H1 (cell line): ENCODE data around the gene TMTC2. TPM values are rescaled to one million over a fixed set of nuclear protein-coding genes. Genes with fewer than 3 reads are reported as not detected.

ENCODE experiments used
- CTCF ChIA-PET: fragments of 300-600 bp; sonication (Branson Sonifier 250); formaldehyde crosslinking; loops from one replicate; lab custom pipeline; 2021; ENCODE audit not compliant: partially characterized antibody; lab: Charles Lee
- POLR2A ChIA-PET: fragments of 300-600 bp; sonication (Branson Sonifier 250); formaldehyde crosslinking; loops from one replicate; lab custom pipeline; 2021; ENCODE audit warnings: inconsistent platforms; ENCODE audit not compliant: partially characterized antibody; lab: Charles Lee
- DNase-seq, 2 experiments: peaks; one replicate each; pipeline versions ENCODE4 v3.0.0 to v3.0.0-alpha.2; 2010 to 2022; ENCODE audit warnings: low spot score in 2 of 2, low read depth in 1 of 2, mixed read lengths in 1 of 2
- FAIRE-seq: peaks from 2 replicates; lab custom pipeline; 2011; peaks lifted over from hg19 to GRCh38; lab: Jason Lieb, UNC
- H2AFZ ChIP-seq: 2 replicates; pipeline ENCODE4 v1.8.1; 2012; ENCODE audit warnings: low read length, inconsistent platforms
- H2AK5ac ChIP-seq: 2 replicates; pipeline ENCODE4 v1.6.1; 2013; ENCODE audit warnings: low read depth, low read length
- H2BK120ac ChIP-seq: replicated peaks from 2 replicates; pipeline ENCODE3; 2013; ENCODE audit warnings: low read depth, low read length, inconsistent platforms
- H2BK12ac ChIP-seq: 2 replicates; pipeline ENCODE4 v1.6.1; 2013; ENCODE audit warnings: low read depth, low read length
- H2BK15ac ChIP-seq: 2 replicates; pipeline ENCODE4 v1.6.1; 2013; ENCODE audit warnings: low read length
- H2BK20ac ChIP-seq: 2 replicates; pipeline ENCODE4 v1.6.1; 2013; ENCODE audit warnings: low read length
- H2BK5ac ChIP-seq: 2 replicates; pipeline ENCODE4 v1.6.1; 2013; ENCODE audit warnings: low read depth, low read length
- H3K14ac ChIP-seq: 2 replicates; pipeline ENCODE4 v1.6.1; 2013; ENCODE audit warnings: inconsistent platforms; ENCODE audit not compliant: insufficient read length
- H3K18ac ChIP-seq: 2 replicates; pipeline ENCODE4 v1.6.1; 2013; ENCODE audit warnings: low read length; ENCODE audit errors: extremely low read depth
- H3K23ac ChIP-seq: 2 replicates; pipeline ENCODE4 v1.6.1; 2013; ENCODE audit warnings: inconsistent platforms; ENCODE audit not compliant: insufficient read length
- H3K23me2 ChIP-seq: 2 replicates; pipeline ENCODE4 v1.6.1; 2013; ENCODE audit warnings: low read depth, low read length
- H3K27ac ChIP-seq: 2 replicates; pipeline ENCODE4 v1.6.1; 2011; ENCODE audit warnings: low read depth, low read length, inconsistent platforms
- H3K27me3 ChIP-seq, 4 experiments: replicated peaks in 1 of 4; 1 replicate in 1 of 4; 2 replicates in 3 of 4; pipeline versions ENCODE4 v1.6.1 to v1.8.1; 2011 to 2013; ENCODE audit warnings: low read length in 3 of 4, mild to moderate bottlenecking in 3 of 4, inconsistent platforms in 2 of 4, mixed read lengths in 2 of 4, moderate library complexity in 1 of 4; ENCODE audit not compliant: control insufficient read depth in 3 of 4, insufficient read depth in 3 of 4; ENCODE audit errors: extremely low read depth in 1 of 4
- H3K36me3 ChIP-seq, 4 experiments: 2 replicates each; pipeline versions ENCODE4 v1.6.1 to v1.8.1; 2011 to 2013; ENCODE audit warnings: mild to moderate bottlenecking in 4 of 4, low read length in 3 of 4, moderate library complexity in 2 of 4, control low read depth in 1 of 4, inconsistent platforms in 1 of 4; ENCODE audit not compliant: insufficient read depth in 4 of 4, control insufficient read depth in 2 of 4
- H3K4ac ChIP-seq: replicated peaks from 2 replicates; pipeline ENCODE3; 2013; ENCODE audit warnings: low read length, low read depth, mixed read lengths, inconsistent platforms; ENCODE audit not compliant: insufficient read length
- H3K4me1 ChIP-seq, 4 experiments: replicated peaks in 1 of 4; 1 replicate in 1 of 4; 2 replicates in 3 of 4; pipeline versions ENCODE4 v1.6.1 to v1.8.1; 2011 to 2013; ENCODE audit warnings: low read length in 3 of 4, inconsistent platforms in 2 of 4, mixed read lengths in 1 of 4; ENCODE audit not compliant: insufficient read depth in 4 of 4, control insufficient read depth in 3 of 4
- H3K4me2 ChIP-seq, 2 experiments: 2 replicates each; pipeline versions ENCODE4 v1.6.1 to v1.8.1; 2011 to 2013; ENCODE audit warnings: low read depth in 2 of 2, low read length in 2 of 2, control low read depth in 1 of 2, inconsistent platforms in 1 of 2, mild to moderate bottlenecking in 1 of 2; ENCODE audit not compliant: insufficient read depth in 1 of 2
- H3K4me3 ChIP-seq, 4 experiments: fragments of 200-600, 300-600 bp in 1 of 4; sonication (generic), shearing (Covaris generic), sonication (Bioruptor Twin) in 1 of 4; 2 replicates each; pipeline versions ENCODE4 v1.5.1 to v1.8.1; 2011 to 2016; ENCODE audit warnings: low read length in 4 of 4, low read depth in 3 of 4, control low read depth in 2 of 4, inconsistent platforms in 2 of 4, mild to moderate bottlenecking in 2 of 4, mixed read lengths in 1 of 4, moderate library complexity in 1 of 4; ENCODE audit not compliant: insufficient read depth in 2 of 4; ENCODE audit errors: extremely low read depth in 1 of 4
- H3K56ac ChIP-seq: replicated peaks from 2 replicates; pipeline ENCODE3; 2013; ENCODE audit warnings: low read depth, mild to moderate bottlenecking, mixed read lengths, low read length, inconsistent platforms; ENCODE audit not compliant: insufficient read length
- H3K79me1 ChIP-seq: 2 replicates; pipeline ENCODE4 v1.6.1; 2013; ENCODE audit warnings: low read depth, low read length, control low read depth
- H3K79me2 ChIP-seq, 2 experiments: 2 replicates each; pipeline versions ENCODE4 v1.6.1 to v1.8.1; 2012 to 2013; ENCODE audit warnings: low read length in 2 of 2, mild to moderate bottlenecking in 2 of 2, inconsistent platforms in 1 of 2; ENCODE audit not compliant: insufficient read depth in 2 of 2, control insufficient read depth in 1 of 2
- H3K9ac ChIP-seq, 4 experiments: replicated peaks in 1 of 4; 1 replicate in 1 of 4; 2 replicates in 3 of 4; pipeline versions ENCODE4 v1.6.1 to v1.8.1; 2011 to 2013; ENCODE audit warnings: low read depth in 3 of 4, low read length in 3 of 4, control low read depth in 2 of 4, mild to moderate bottlenecking in 2 of 4, moderate library complexity in 2 of 4, inconsistent platforms in 1 of 4; ENCODE audit errors: extremely low read depth in 1 of 4
- H3K9me3 ChIP-seq, 2 experiments: 2 replicates each; pipeline versions ENCODE4 v1.6.1 to v1.8.1; 2012 to 2013; ENCODE audit warnings: mild to moderate bottlenecking in 2 of 2, moderate library complexity in 2 of 2, control low read depth in 1 of 2, inconsistent platforms in 1 of 2, low read depth in 1 of 2, low read length in 1 of 2, mixed read lengths in 1 of 2; ENCODE audit not compliant: insufficient read depth in 2 of 2
- H4K20me1 ChIP-seq, 2 experiments: replicated peaks in 1 of 2; 2 replicates each; pipeline versions ENCODE3 to v1.8.1; 2011 to 2013; ENCODE audit warnings: inconsistent platforms in 2 of 2, low read length in 2 of 2, mild to moderate bottlenecking in 1 of 2; ENCODE audit not compliant: insufficient read depth in 2 of 2, control insufficient read depth in 1 of 2
- H4K5ac ChIP-seq: 2 replicates; pipeline ENCODE4 v1.6.1; 2013; ENCODE audit warnings: low read length, low read depth, mixed read lengths, inconsistent platforms; ENCODE audit not compliant: insufficient read length
- H4K8ac ChIP-seq: 2 replicates; pipeline ENCODE4 v1.8.0; 2013; ENCODE audit warnings: mild to moderate bottlenecking, moderate library complexity, low read length, inconsistent platforms; ENCODE audit not compliant: insufficient read depth; ENCODE audit errors: extremely low read depth
- H4K91ac ChIP-seq: replicated peaks from 2 replicates; pipeline ENCODE3; 2013; ENCODE audit warnings: low read length, mixed read lengths, inconsistent platforms; ENCODE audit not compliant: insufficient read length
- GABPA ChIP-seq: IDR thresholded peaks from 2 replicates; pipeline ENCODE4 v1.6.1; 2011; ENCODE audit warnings: mild to moderate bottlenecking, low read length, moderate library complexity, borderline replicate concordance; ENCODE audit not compliant: insufficient read depth
- WGBS, 2 experiments: shearing (Covaris generic) in 1 of 2; methylation state at CpG; one replicate each; pipeline versions ENCODE4 v1.1.6 to v1.1.7; 2013 to 2015; ENCODE audit warnings: low lambda C conversion rate in 2 of 2, mixed read lengths in 2 of 2, inconsistent platforms in 1 of 2, low coverage in 1 of 2, missing lambda C conversion rate in 1 of 2; ENCODE audit not compliant: insufficient replicate concordance in 2 of 2, insufficient coverage in 1 of 2, insufficient read length in 1 of 2; ENCODE audit errors: extremely low coverage in 1 of 2, missing lambda C conversion rate in 1 of 2; 5-methylcytosine and 5-hydroxymethylcytosine counted together
- polyA plus RNA-seq, 7 experiments: library from polyadenylated mRNA; depleted of rRNA in 3 of 7; stranded (reverse) in 5 of 7; unstranded in 2 of 7; fragments of >200 nt in 5 of 7; fragments of 200-250 nt in 2 of 7; gene quantifications; 1 replicate in 5 of 7; 2 replicates in 1 of 7; 4 replicates in 1 of 7; pipeline versions ENCODE4 v1.2.1 to v1.2.3, GENCODE V29; 2011 to 2013; ENCODE audit warnings: missing spikeins in 2 of 7, mixed read lengths in 2 of 7
- total RNA-seq: library from RNA; stranded (reverse); fragmentation: NEBNext Ultra II Directional; extraction: Animal tissue kit (Norgen Biotek cat#: 25700); gene quantifications from 2 replicates; pipeline ENCODE4 v1.2.1, GENCODE V29; 2021

The TMTC2 gene
- total and polyA plus RNA-seq, 2 of the 8 experiments (the other 6 are each of a cell fraction or from before 2014, with no cell fraction given) = 2.3 to 3.9 TPM

- H2BK20ac ChIP-seq = no peak overlapping the region
- WGBS, 2 experiments = 88% methylated on average over 3 of the region's 3 CpGs; no CpG with 5 or more reads in 1 of the 2 experiments
- H3K27me3 ChIP-seq = no peaks in the 10 kb centered on the region
- H2AK5ac ChIP-seq = no peak overlapping the region
- H3K9ac ChIP-seq = no peak overlapping the region
- H4K20me1 ChIP-seq = no peaks in the 10 kb centered on the region
- DNase-seq = no peak
- H4K91ac ChIP-seq = no peak overlapping the region
- H3K4me2 ChIP-seq = no peak overlapping the region
- FAIRE-seq = no peak
- H2AFZ ChIP-seq = no peak overlapping the region
- no peak overlapping the region for H4K5ac ChIP-seq
- H3K23me2 ChIP-seq = no peaks in the 10 kb centered on the region
- POLR2A ChIA-PET = no interaction called here
- H2BK5ac ChIP-seq = no peak overlapping the region
- no peak overlapping the region for H3K4ac ChIP-seq
- no peak overlapping the region for H2BK15ac ChIP-seq
- H3K23ac ChIP-seq = no peak overlapping the region
- H4K8ac ChIP-seq = no peak overlapping the region
- no peak overlapping the region for H3K18ac ChIP-seq
- H3K27ac ChIP-seq = no peak overlapping the region
- no peak for TF ChIP-seq GABPA
- TF ChIP-seq, all 59 proteins: peak for 0
- Histone ChIP-seq H3K56ac (no peak overlapping the region), H3K9me3 (no peaks in the 10 kb centered on the region), H3K79me1 (no peaks in the 10 kb centered on the region), H3K36me3 (no peaks in the 10 kb centered on the region), H3K79me2 (no peaks in the 10 kb centered on the region), H2BK12ac (no peak overlapping the region), H3K4me1 (peaks cover 0 to 8% (median 0%) of the 10 kb centered on the region in 4 experiments; a peak in 2 of 7 replicates), H3K14ac (no peak overlapping the region), H2BK120ac (no peak overlapping the region), H3K4me3 (no peak overlapping the region)
- CTCF ChIA-PET = interaction anchor here (0.5 to 1.4 kb wide), 4 partner anchors 10 to 633 kb away, joined by 3 to 4 read pairs (median 3); no protein-coding TSS in a partner anchor
Measured at GRCh38 chr12:83149987-83150386, 463.3 kb downstream of the TMTC2 start.
